Aorta (tissue), 5 donors: ENCODE measurements around the gene FBP2. TPM values are rescaled to one million over a fixed set of nuclear protein-coding genes. Genes with fewer than 3 reads are reported as not detected.

Experiments used
- ATAC-seq: fragments of 200-7000 bp; cut with Tn5 transposase; one replicate; pipeline ENCODE4 v1.9.1; 2022; ENCODE audit warnings: moderate library complexity; ENCODE audit not compliant: low FRiP score
- DNase-seq, 2 donors: peaks; one replicate each; pipeline ENCODE4 v3.0.0-alpha.2; 2020
- H3K27ac ChIP-seq, 2 donors: one replicate each; pipeline ENCODE4 v1.5.1; 2013; ENCODE audit warnings: low read length in 2 of 2, mild to moderate bottlenecking in 2 of 2, moderate library complexity in 2 of 2, control low read depth in 1 of 2, inconsistent platforms in 1 of 2, low read depth in 1 of 2
- H3K27me3 ChIP-seq, 2 donors: one replicate each; pipeline ENCODE4 v1.6.1; 2013; ENCODE audit warnings: control low read depth in 1 of 2, low read length in 1 of 2, mild to moderate bottlenecking in 1 of 2, moderate library complexity in 1 of 2; ENCODE audit not compliant: insufficient read depth in 2 of 2, control insufficient read depth in 1 of 2
- H3K36me3 ChIP-seq, 2 donors: one replicate each; pipeline ENCODE4 v1.6.1; 2013; ENCODE audit warnings: control low read depth in 1 of 2, low read length in 1 of 2, mild to moderate bottlenecking in 1 of 2; ENCODE audit not compliant: insufficient read depth in 2 of 2, control insufficient read depth in 1 of 2
- H3K4me1 ChIP-seq, 2 donors: one replicate each; pipeline ENCODE4 v1.6.1; 2013; ENCODE audit warnings: low read length in 2 of 2, control low read depth in 1 of 2, mild to moderate bottlenecking in 1 of 2, moderate library complexity in 1 of 2; ENCODE audit not compliant: insufficient read depth in 2 of 2, control insufficient read depth in 1 of 2
- H3K4me3 ChIP-seq, 2 donors: one replicate each; pipeline ENCODE4 v1.5.1; 2013; ENCODE audit warnings: low read length in 2 of 2, control low read depth in 1 of 2, mild to moderate bottlenecking in 1 of 2
- H3K9me3 ChIP-seq: one replicate; pipeline ENCODE4 v1.6.1; 2013; ENCODE audit warnings: mild to moderate bottlenecking, low read length; ENCODE audit not compliant: control insufficient read depth
- WGBS, 2 donors: extraction: QIAGEN DNeasy Blood & Tissue Kit; methylation state at CpG; one replicate each; pipeline ENCODE4 v1.1.7; 2013; 5-methylcytosine and 5-hydroxymethylcytosine counted together
- intact Hi-C, 2 donors: fragments of 100-400 bp; cut with DNase I; formaldehyde crosslinking; loops; one replicate each; pipeline versions ENCODE4 v1.14.2 to v1.15.0; 2022
- polyA plus RNA-seq, 2 donors: library from polyadenylated mRNA; stranded (reverse); fragments of 200-250 nt; gene quantifications; one replicate each; pipeline ENCODE4 v1.2.3, GENCODE V29; 2013
- total RNA-seq, 2 donors: library from RNA; stranded (reverse); fragmentation: NEBNext Ultra II Directional; extraction: Animal tissue kit (Norgen Biotek cat#: 25700); gene quantifications; one replicate each; pipeline ENCODE4 v1.2.1, GENCODE V29; 2021
- donor health status: healthy with polysubstance abuse.
- donor health status: Bipolar disorder and iron deficiency.
- donor health status: DM: no; HTN: no; CAD: no.
- donor health status: DM: no; HTN: no; CAD: no.
- donor health status: DM: yes; HTN: yes; CAD: no.

FBP2 gene
- total and polyA plus RNA-seq, 4 donors: 0.49 TPM; not detected in 3

DNA sequence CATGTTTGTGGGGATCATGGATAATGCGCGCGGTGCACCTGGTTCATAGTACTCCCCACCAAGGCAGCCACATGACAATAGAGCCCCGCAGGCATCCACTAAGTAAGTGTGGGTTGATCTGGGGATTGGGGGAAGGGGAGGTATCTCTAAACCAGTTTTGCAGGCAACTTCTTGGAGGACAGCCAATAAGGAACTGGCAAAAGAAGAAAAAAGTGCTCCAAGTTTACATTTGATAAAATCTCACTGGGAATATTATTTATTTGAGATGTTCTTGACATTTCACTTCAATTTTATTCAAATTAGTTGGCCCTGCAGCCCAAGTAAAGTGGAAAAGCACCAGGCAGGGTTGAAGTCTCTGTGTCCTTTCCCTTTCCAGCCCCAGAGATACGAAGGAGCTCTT is 37.2 kb upstream of the FBP2 start:
- 70 to 77% methylated on average over 5 of the region's 5 CpGs for WGBS, 2 donors
- intact Hi-C loops: no loop called here
- no peak for ATAC-seq
- H3K27ac ChIP-seq: no peak overlapping the region
- H3K36me3 ChIP-seq: no peaks in the 10 kb centered on the region
- no peak for DNase-seq
- no peaks in the 10 kb centered on the region for H3K27me3 ChIP-seq
- H3K9me3 ChIP-seq: no peaks in the 10 kb centered on the region
- no peak overlapping the region for H3K4me3 ChIP-seq
- no peaks in the 10 kb centered on the region for H3K4me1 ChIP-seq

DNA sequence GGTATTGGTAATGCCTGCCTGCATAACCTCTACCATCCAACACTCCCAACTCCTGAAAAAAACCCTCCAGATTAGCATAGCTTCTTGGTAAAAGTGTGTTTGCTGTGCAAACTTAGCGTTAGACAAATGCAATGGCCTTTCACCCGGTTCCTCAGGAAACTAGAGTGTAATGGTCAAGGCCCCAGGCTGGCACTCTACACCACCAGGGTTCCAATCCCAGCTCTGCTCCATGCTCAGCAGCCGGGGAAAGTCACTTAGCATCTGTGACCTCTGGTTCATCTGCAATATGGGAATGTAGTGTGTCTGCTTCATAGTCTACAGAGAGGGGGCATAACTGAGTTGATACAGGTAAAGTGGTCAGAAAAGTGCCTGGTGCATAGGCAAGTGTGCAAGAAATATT is 36.7 kb upstream of the FBP2 start:
- 94 to 97% methylated on average over 3 of the region's 3 CpGs for WGBS, 2 donors
- ATAC-seq (no peak), DNase-seq (no peak)
- intact Hi-C loops: no loop called here
- Histone ChIP-seq H3K4me1 (no peaks in the 10 kb centered on the region), H3K36me3 (no peaks in the 10 kb centered on the region), H3K27ac (no peak overlapping the region), H3K27me3 (no peaks in the 10 kb centered on the region), H3K4me3 (no peak overlapping the region), H3K9me3 (no peaks in the 10 kb centered on the region)

- Histone ChIP-seq H3K4me1 (no peaks in the 10 kb centered on the region), H3K36me3 (no peaks in the 10 kb centered on the region), H3K27ac (no peak overlapping the region), H3K4me3 (no peak overlapping the region), H3K27me3 (no peaks in the 10 kb centered on the region), H3K9me3 (no peaks in the 10 kb centered on the region)
- 96% methylated on average over 6 of the region's 6 CpGs for WGBS, 2 donors
- DNase-seq (no peak), ATAC-seq (no peak)
- intact Hi-C loops: no loop called here
Observed at GRCh38 chr9:94627287-94627686, 33.7 kb upstream of the FBP2 start.

- H3K9me3 ChIP-seq: no peaks in the 10 kb centered on the region
- H3K4me1 ChIP-seq: no peaks in the 10 kb centered on the region
- DNase-seq (no peak), ATAC-seq (no peak)
- H3K4me3 ChIP-seq: no peak overlapping the region
- WGBS, 2 donors: 86 to 88% methylated on average over 12 of the region's 12 CpGs
- H3K27me3 ChIP-seq: no peaks in the 10 kb centered on the region
- no peak overlapping the region for H3K27ac ChIP-seq
- intact Hi-C loops: no loop called here
- no peaks in the 10 kb centered on the region for H3K36me3 ChIP-seq
Observed at GRCh38 chr9:94625835-94626234, 32.2 kb upstream of the FBP2 start.

- H3K9me3 ChIP-seq: no peaks in the 10 kb centered on the region
- no peaks in the 10 kb centered on the region for H3K4me1 ChIP-seq
- ATAC-seq (no peak), DNase-seq (no peak)
- H3K36me3 ChIP-seq: no peaks in the 10 kb centered on the region
- WGBS, 2 donors: 4 to 11% methylated on average over 4 of the region's 4 CpGs
- intact Hi-C loops: no loop called here
- H3K4me3 ChIP-seq: no peak overlapping the region
- no peaks in the 10 kb centered on the region for H3K27me3 ChIP-seq
- peak overlapping the region in 1 of 2 donors; percentile 29 for H3K27ac ChIP-seq
Observed at GRCh38 chr9:94624629-94625028, 31.0 kb upstream of the FBP2 start.

- no peak overlapping the region for H3K4me3 ChIP-seq
- H3K27ac ChIP-seq: no peak overlapping the region
- ATAC-seq (no peak), DNase-seq (no peak)
- no peaks in the 10 kb centered on the region for H3K27me3 ChIP-seq
- no peaks in the 10 kb centered on the region for H3K36me3 ChIP-seq
- intact Hi-C loops: no loop called here
- H3K4me1 ChIP-seq: peaks cover 0 to 7% of the 10 kb centered on the region in 2 donors
- WGBS, 2 donors: 83 to 87% methylated on average over 9 of the region's 9 CpGs
- H3K9me3 ChIP-seq: no peaks in the 10 kb centered on the region
Observed at GRCh38 chr9:94623253-94623652, 29.6 kb upstream of the FBP2 start.

GRCh38 chr9:94622087-94622800 is 28.6 kb upstream of the FBP2 start:
- no peak for DNase-seq
- Histone ChIP-seq H3K4me3 (no peak overlapping the region), H3K4me1 (peaks cover 0 to 7% of the 10 kb centered on the region in 2 donors), H3K27me3 (no peaks in the 10 kb centered on the region), H3K9me3 (no peaks in the 10 kb centered on the region), H3K36me3 (no peaks in the 10 kb centered on the region), H3K27ac (no peak overlapping the region)
- no peak for ATAC-seq
- intact Hi-C loops: no loop called here
- WGBS, 2 donors: 93 to 95% methylated on average over 19 of the region's 19 CpGs

DNA sequence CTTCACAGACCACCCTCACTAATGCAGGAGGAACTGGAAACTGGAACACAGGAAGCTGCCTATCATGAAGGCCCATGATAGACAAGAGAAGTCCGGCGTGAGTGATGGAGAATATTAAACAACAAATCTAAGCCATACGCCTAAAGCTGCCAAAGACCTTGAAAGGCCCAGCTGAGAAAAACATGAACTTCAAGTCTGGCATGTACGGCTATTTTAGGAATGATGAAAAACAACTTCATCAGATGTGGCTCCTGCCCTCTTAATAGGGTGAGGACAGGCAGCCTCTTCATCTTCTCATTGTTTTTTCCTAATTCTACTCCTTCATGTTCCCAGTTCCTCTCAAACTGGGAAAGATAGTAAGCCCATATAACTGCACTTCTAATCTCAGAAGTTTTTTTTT is 25.4 kb upstream of the FBP2 start:
- intact Hi-C loops: no loop called here
- no peaks in the 10 kb centered on the region for H3K36me3 ChIP-seq
- DNase-seq (no peak), ATAC-seq (no peak)
- H3K27ac ChIP-seq: peak overlapping the region; percentile 56 to 63
- WGBS, 2 donors: 3 to 10% methylated on average over 4 of the region's 4 CpGs
- no peaks in the 10 kb centered on the region for H3K9me3 ChIP-seq
- H3K4me3 ChIP-seq: no peak overlapping the region
- peaks cover 0 to 7% of the 10 kb centered on the region in 2 donors for H3K4me1 ChIP-seq
- H3K27me3 ChIP-seq: no peaks in the 10 kb centered on the region

DNA sequence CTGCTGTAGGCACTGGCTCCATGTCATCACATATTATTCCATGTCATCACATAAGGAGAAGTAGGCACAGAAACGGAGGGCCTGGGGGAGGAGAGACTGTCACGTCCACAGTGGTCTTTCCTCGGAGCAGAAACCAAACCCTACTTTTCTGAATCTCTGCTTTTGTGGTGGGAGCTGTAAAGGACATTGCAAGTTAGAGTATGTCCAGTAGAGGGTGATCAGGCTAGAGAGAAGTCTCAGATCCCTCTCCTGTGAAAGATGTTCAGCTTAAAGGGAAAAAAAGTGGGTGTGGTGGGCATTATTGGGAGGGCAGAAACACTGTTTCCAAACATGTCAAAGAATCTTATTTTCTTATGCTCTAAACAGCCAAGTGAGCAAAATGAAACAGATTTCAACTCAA is 19.4 kb upstream of the FBP2 start:
- intact Hi-C loops: no loop called here
- WGBS, 2 donors: 93 to 94% methylated on average over 3 of the region's 3 CpGs
- Histone ChIP-seq H3K36me3 (no peaks in the 10 kb centered on the region), H3K4me1 (no peaks in the 10 kb centered on the region), H3K27me3 (no peaks in the 10 kb centered on the region), H3K27ac (no peak overlapping the region), H3K9me3 (no peaks in the 10 kb centered on the region), H3K4me3 (no peak overlapping the region)
- no peak for ATAC-seq
- DNase-seq: no peak
